GM23248 (cell line): ENCODE data around the gene PRXL2B.

Source experiments
- EZH2 ChIP-seq: fragments of 200-600 bp; sonication (generic); IDR thresholded peaks from 2 replicates; pipeline ENCODE4 v1.6.1; 2018; ENCODE audit warnings: antibody characterized with exemption, mild to moderate bottlenecking; ENCODE audit not compliant: insufficient read depth, poor library complexity, severe bottlenecking
- EZH2phosphoT487 ChIP-seq: fragments of 200-600 bp; sonication (generic); IDR thresholded peaks from 2 replicates; pipeline ENCODE4 v1.6.1; 2018; ENCODE audit warnings: antibody characterized with exemption, moderate library complexity, mild to moderate bottlenecking, low read depth; ENCODE audit not compliant: insufficient read depth

- TF ChIP-seq EZH2phosphoT487 (no peak), EZH2 (no peak)
Observed at GRCh38 chr1:2614145-2614544, 27.6 kb downstream of the PRXL2B start.
